Fibroblast of peridontal ligament (primary cell): ENCODE results near the gene EGFLAM.

ENCODE experiments used
- DNase-seq: peaks from one replicate; pipeline ENCODE4 v3.0.0-alpha.2; 2010; ENCODE audit errors: extremely low read depth

EGFLAM gene

GRCh38 chr5:38447786-38448185, 189.4 kb downstream of the EGFLAM start:
- peak; percentile 69 for DNase-seq

DNA sequence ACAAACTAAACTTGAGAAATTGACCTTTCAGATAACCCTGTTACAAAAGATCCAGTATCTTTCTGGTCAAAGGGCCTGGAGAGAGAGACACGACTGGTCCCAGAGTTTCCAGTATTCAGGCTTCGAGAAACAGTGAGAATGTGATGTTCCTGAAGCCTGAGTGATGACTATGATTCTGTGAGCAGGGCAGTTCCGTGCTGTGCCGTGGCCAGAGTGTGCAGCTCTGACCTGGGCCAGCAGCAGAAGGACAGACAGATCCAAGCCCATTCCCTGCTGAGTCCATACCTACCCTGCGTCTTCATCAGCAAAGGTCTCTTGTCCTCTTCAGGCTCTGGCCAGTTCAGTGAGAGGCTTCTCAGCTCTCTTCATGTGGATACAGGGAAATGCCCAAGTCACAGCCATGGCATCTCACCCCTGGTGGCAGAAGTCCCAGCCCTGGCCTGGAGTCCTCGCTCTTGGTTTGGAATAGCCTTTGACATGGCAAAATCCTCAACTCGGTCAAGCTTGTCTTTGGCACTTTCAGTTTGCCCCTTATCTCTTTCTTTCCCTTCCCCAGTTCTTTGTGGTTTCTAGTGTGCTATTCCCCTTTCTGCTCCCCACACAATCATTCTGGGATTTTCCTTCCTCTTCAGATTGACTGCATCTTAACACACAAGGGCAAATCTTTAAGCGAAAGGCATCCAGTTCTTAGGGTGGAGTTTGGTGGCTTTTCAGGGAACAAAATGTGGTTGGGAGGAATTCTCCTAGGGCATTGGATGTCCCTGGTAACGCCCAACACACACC, 190.4 kb downstream of the EGFLAM start:
- no peak for DNase-seq

- no peak for DNase-seq
These were observed 192.3 kb downstream of the EGFLAM start for GRCh38 chr5:38450627-38451026.

DNA sequence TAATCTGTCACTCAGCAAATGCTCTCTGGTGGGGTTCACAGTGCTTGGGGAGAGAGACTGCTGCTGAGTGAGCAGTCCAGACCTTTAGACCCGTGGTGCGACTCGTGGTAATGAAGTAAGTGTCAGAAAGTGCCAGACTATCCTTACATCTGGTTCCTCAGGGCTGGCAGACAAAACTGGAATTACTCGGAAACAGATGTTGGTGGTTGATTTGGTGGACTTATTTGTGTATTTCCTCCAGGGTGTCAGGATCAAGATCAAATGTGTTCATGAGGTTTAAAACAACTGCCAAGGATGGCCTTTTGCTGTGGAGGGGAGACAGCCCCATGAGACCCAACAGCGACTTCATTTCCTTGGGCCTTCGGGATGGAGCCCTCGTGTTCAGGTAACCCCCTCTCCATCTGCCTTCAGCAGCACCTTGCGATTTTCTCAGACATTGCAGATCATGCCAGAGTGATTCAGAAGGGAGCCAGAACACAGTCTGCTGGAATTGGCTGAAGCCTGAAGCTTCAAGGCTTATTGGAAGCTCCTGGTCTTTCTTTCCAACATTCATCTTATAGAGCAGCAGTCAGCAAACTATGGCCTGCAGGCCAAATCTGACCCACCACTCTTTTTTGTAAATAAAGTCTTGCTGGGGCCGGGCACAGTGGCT, 192.8 kb downstream of the EGFLAM start:
- peak; percentile 73 for DNase-seq

- DNase-seq = no peak
These were observed 193.8 kb downstream of the EGFLAM start for GRCh38 chr5:38452201-38452600.

DNA sequence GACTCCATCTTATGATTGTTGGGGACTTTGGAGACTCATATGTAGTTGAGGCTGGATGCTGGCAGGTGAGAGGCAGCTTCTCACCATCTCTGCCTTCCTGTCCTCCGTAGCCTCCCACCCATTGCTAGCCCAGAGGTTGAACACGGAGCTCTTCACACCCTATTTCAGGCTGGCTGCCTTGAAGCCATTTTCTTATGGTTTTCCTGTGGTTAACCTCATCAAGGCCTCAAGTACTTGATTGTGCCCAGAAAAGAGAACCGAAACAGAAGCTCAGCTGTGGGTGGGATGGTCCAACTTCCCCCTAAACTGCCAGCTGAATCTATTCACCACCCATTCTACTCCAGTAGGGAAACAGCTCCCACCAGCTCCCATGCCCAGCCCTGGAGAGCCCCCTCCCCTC, 195.1 kb downstream of the EGFLAM start:
- no peak for DNase-seq

DNA sequence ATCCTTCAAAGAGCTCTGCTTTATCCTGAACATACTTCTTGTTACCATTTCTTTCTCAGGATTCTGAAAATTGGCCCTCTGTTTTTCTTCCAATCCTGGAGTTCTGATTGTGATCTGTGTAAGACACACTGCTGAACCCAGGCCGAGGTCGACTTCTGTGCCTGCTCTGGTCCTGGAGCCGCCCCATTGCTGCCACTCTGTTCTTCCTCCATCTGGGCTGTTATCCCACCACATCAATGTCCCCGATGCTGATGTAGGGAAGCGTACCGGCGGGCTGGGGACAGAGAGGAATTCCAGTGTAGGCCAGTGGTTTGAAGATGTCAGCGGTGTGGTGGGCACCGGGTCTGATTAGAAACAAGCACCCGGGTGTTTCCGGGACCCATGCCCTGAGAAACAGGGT, 195.6 kb downstream of the EGFLAM start:
- DNase-seq = no peak

- no peak for DNase-seq
These were observed 197.5 kb downstream of the EGFLAM start for GRCh38 chr5:38455796-38456330.

- no peak for DNase-seq
These were observed 198.5 kb downstream of the EGFLAM start for GRCh38 chr5:38456657-38457399.

GRCh38 chr5:38458174-38458573, 199.8 kb downstream of the EGFLAM start:
- no peak for DNase-seq

DNA sequence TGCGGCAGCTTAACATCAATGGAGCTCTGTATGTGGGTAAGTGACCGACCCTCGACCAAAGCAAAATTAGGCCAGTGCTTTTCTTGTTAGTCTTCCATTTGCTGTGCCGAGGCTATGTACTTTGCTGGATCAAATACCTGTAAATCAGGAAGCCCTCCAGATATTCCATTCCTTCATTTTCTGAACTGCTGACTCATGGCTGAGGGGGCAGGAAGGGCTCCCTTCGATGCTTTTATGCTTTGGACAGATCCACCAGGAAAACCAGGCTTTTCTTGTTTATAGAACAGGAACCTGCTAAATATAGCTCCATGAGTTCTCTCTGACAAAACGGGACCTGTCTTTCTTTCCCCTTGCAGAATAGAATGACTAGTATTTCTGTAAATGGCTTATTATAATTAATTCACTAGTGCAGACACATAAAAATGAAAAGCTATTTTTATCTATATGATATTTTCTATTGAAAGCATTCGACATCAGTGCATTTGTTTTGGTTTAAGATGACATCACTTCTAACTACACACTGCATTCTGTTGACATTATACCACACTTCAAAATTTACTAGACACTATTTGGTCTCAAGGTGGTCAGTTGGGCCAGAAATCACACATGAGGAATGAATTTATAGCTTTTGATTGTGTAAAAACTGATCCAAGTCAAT, 204.7 kb downstream of the EGFLAM start:
- DNase-seq = peak; percentile 34

GRCh38 chr5:38463634-38464521, 205.5 kb downstream of the EGFLAM start:
- peak; percentile 84 for DNase-seq

DNA sequence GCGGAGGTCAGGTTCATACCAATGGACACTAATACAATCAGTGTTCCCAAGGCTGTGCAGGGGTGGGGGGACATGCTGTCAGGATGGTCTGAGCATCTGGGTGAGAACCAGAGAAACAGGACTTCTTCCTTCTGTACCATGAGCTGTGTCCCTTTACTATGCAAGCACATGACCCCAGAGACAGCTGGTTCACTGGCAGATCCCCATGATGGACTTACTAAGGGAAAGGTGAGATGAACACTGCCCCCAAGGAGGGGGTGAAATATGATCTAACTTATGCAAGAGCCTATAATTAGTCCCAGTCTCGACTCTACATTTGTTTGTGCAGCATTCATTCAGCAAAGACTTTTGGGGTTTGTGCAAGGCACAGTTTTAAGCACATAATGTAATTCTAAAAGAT, 206.7 kb downstream of the EGFLAM start:
- peak; percentile 71 for DNase-seq

DNA sequence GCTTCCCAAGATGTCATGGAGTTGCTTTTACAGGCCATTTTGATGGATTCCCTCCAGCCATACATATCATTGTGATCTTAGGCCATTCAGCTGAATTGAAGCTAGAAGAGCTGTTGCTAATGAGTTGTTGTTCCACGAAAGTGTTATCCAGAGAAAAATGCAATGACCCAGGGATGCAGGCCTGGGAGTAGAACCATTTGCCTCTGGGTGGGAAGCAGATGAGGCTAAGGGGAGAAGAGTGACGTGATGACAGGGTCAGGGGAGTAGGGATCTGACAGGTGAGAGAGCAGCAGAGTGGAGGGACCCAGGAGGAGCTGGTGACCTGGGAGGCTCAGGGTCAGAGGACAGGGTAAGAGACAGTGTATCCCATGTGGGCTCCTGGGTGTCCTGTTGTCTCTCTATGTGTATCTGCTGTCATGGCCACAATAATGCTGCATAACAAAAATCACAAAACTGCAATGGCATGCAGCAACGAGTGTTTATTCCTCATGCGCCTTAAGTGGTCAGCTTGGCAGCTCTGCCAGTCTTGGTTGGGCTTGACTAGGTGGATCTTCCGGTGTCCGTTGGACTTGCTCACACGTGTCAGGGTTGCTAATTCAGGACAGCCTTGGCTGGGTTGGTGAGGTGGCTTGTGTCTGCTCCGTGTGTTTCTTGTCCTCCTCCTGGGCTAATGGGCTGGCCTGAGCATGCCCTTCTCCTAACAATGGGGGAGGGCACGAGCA, 207.5 kb downstream of the EGFLAM start:
- DNase-seq = no peak

DNA sequence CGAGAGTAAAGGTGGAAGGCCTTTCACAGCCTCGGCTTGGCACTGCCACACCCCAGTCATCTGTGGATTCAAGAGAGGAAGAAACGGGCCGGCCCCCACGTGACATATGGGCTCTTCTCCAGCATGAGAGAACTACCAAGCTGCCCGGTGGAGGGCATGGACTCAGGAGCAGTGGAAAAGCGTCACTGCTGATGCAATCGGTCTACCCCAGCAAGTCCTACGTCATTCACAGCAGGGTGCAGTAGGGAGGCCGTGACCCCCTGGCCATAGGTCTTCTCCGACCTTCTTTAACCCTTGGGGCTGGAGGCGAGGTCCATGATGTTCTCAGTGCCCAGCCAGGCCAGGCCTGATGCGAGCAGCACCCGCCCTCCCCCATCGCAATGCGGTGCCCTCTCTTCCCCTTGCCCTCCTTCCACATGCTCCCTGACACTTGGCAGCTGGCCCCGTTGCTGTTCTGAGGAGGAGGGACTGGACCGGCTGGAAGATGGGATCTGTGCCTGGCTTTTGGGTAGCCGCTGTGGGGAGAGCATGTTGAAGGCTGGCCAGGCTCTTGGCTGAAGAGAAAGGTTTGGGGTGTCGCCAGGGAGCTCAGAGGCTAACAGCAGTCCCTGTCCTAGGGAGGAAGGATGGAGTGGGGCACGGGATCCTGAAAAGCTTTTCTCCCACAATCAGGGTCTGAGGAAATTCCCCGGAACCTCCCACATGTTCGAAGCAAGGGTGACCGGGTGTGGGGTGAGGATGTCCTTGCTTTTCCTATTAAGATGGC, 208.2 kb downstream of the EGFLAM start:
- peak; percentile 20 for DNase-seq

DNA sequence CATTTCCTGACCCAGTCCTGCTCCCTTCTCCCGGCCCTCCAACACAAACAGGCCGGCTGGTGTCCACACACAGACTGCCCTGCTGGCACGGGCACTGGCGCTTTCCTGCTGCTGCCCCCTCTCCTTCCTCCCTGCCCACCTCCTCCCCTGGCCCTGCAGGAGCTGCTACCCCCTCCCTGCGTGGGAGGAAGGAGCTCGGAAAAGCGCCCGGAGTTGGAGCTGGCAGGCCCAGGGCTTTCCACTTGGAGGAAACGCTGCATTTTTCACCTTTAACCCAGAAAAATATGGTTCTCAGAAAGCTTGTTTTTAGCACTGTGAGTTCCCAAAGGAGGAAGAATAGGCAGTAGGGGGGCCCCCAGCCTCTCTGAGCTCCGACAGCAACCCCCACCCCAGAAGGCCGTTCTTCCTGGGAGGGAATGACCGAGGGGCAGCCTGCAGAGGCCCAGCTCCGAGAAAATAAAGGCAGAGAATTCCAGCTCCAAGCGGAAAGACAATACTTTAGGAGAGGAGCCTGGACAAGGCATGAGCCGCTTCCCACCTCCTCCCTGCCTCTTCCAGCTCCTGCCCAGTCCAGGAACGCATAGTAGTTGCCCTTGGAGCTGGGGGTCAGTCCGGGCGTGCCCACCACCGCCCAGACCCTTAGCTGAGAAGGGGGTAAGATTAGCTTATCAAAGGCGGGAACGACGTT, 209.1 kb downstream of the EGFLAM start:
- peak; percentile 59 for DNase-seq

DNA sequence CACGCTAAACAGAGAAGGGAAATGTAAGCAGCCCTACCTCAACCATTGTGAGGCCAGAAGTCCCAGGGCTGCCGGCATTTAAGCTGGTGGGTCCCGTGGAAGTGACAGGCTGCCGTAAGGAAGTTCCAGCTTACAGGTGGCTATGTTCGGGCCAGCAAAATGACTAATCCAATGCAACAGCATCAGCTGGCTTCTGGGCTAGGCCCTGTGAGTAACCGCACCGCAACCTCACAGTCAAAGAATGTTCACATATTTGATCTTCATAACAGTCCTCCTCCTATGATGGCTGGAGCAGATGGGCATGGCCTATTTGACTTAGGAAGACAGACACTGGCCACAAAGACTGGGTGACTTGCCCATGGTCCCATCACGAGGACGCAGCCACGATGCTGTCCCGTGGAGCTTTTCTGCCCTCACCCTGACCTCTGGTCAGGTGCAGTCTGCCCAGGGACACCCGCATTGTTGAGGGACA, 209.9 kb downstream of the EGFLAM start:
- peak; percentile 90 for DNase-seq

DNA sequence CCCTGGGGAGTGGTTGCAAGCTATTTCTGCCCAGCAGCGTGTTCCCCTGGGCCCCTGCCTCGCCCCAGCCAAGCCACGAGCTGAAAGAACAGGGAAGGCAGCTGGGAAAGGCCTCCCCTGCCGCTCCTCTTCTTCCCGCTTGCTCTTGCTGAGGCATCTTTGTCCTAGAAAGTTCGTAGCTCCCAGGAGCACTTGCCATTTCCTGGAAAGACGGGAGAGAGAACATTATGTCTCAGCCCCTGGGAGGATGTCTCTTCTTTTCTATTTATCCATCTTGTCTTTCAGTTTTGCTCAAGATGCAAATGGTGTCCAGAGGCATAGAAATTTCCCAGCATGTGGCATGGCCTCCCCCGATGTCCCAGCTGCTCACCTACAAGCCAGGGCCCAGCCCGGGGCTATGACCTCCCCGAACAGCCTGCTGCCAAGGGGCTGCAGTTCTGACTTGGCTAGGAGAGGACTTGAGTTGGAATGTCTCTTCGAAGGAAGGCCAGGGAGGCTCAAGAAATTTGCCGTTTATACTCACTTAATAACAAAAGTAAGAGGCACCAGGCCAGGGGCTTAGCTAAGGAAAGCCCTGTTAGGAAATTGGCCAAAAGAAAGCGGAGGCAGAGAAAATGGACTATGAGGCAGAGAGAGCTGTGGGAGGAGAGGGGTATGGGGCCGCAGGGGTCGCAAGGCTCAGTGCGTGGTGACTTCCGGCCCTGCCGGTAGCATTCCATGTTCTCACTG, 210.8 kb downstream of the EGFLAM start:
- DNase-seq = peak; percentile 42
